Liver (tissue), 3 donors: ENCODE results near the gene ECHS1.

ENCODE experiments used
- GABPA ChIP-seq, 2 donors: IDR thresholded peaks in 1 of 2; conservative IDR thresholded peaks in 1 of 2; 2 replicates each; pipeline ENCODE4 v1.6.1; 2016; ENCODE audit warnings: antibody characterized with exemption in 2 of 2, mild to moderate bottlenecking in 1 of 2, moderate library complexity in 1 of 2
- JUND ChIP-seq, 2 donors: IDR thresholded peaks; 2 replicates each; pipeline ENCODE4 v1.6.1; 2016; ENCODE audit warnings: antibody characterized with exemption in 2 of 2
- TAF1 ChIP-seq: conservative IDR thresholded peaks from 2 replicates; pipeline ENCODE4 v1.6.1; 2016; ENCODE audit warnings: antibody characterized with exemption, mild to moderate bottlenecking
- TF ChIP-seq, protein P1 (sequence below): fragments of 150-350 bp; IDR thresholded peaks from 2 replicates; pipeline ENCODE4 v1.5.1; 2017; ENCODE audit warnings: improper control_type of control experiment, low read depth, low read length; ENCODE audit not compliant: missing input control
- TF ChIP-seq, protein P2 (sequence below): IDR thresholded peaks from 2 replicates; pipeline ENCODE4 v1.6.1; 2016; ENCODE audit warnings: antibody characterized with exemption, mild to moderate bottlenecking
- TF ChIP-seq, protein P3 (sequence below): IDR thresholded peaks from 2 replicates; pipeline ENCODE4 v1.6.1; 2016; ENCODE audit warnings: antibody characterized with exemption
- donor health status: healthy.
- donor health status: healthy.

DNA sequence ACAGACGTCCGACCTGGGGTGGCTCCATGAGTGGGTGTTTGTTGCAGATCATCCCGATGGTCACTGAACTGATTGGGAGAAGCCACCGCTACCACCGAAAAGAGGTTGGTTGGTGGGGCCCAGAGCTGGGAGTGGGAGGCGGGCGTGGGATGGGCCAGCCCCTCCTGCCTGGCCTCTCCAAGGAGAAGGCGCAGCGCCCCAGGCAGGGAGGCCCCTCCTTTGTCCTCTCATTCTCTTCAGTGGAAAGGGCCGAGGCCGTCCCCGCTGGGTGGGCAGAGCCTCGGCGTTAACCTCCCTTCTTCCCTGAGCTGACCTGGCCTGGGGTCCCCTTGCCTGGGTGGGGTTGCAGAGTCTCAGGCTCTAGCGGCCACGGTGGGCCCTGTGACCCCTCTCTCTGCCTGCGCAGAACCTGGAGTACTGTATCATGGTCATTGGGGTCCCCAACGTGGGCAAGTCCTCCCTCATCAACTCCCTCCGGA is 26.0 kb upstream of the ECHS1 start:
- TF ChIP-seq, protein P1, sequence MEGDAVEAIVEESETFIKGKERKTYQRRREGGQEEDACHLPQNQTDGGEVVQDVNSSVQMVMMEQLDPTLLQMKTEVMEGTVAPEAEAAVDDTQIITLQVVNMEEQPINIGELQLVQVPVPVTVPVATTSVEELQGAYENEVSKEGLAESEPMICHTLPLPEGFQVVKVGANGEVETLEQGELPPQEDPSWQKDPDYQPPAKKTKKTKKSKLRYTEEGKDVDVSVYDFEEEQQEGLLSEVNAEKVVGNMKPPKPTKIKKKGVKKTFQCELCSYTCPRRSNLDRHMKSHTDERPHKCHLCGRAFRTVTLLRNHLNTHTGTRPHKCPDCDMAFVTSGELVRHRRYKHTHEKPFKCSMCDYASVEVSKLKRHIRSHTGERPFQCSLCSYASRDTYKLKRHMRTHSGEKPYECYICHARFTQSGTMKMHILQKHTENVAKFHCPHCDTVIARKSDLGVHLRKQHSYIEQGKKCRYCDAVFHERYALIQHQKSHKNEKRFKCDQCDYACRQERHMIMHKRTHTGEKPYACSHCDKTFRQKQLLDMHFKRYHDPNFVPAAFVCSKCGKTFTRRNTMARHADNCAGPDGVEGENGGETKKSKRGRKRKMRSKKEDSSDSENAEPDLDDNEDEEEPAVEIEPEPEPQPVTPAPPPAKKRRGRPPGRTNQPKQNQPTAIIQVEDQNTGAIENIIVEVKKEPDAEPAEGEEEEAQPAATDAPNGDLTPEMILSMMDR = no peak
- no peak for TF ChIP-seq TAF1
- TF ChIP-seq GABPA (IDR thresholded peaks at IDR 0.05 in 1 of 2, conservative IDR thresholded peaks at IDR 0.05 in 1 of 2) = no peak
- TF ChIP-seq, protein P2, sequence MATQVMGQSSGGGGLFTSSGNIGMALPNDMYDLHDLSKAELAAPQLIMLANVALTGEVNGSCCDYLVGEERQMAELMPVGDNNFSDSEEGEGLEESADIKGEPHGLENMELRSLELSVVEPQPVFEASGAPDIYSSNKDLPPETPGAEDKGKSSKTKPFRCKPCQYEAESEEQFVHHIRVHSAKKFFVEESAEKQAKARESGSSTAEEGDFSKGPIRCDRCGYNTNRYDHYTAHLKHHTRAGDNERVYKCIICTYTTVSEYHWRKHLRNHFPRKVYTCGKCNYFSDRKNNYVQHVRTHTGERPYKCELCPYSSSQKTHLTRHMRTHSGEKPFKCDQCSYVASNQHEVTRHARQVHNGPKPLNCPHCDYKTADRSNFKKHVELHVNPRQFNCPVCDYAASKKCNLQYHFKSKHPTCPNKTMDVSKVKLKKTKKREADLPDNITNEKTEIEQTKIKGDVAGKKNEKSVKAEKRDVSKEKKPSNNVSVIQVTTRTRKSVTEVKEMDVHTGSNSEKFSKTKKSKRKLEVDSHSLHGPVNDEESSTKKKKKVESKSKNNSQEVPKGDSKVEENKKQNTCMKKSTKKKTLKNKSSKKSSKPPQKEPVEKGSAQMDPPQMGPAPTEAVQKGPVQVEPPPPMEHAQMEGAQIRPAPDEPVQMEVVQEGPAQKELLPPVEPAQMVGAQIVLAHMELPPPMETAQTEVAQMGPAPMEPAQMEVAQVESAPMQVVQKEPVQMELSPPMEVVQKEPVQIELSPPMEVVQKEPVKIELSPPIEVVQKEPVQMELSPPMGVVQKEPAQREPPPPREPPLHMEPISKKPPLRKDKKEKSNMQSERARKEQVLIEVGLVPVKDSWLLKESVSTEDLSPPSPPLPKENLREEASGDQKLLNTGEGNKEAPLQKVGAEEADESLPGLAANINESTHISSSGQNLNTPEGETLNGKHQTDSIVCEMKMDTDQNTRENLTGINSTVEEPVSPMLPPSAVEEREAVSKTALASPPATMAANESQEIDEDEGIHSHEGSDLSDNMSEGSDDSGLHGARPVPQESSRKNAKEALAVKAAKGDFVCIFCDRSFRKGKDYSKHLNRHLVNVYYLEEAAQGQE = no peak
- no peak for TF ChIP-seq JUND (IDR thresholded peaks at IDR 0.05)
- TF ChIP-seq, protein P3, sequence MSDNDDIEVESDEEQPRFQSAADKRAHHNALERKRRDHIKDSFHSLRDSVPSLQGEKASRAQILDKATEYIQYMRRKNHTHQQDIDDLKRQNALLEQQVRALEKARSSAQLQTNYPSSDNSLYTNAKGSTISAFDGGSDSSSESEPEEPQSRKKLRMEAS = no peak
